ENCODE data around the gene PROCR.
A peak's percentile ranks its signal among the peaks of the same experiment; 100 is the strongest.
"Not testable (repeated sequence)": the region's sequence is repeated elsewhere in the genome, so short reads cannot be mapped to it uniquely, and the experiment has no call there.

The PROCR gene

GRCh38 chr20:35150846-35151579, 20.9 kb upstream of the PROCR start:
- Mint-ChIP-seq H3K4me1 (peaks cover 16% of the 10 kb centered on the region), H3K4me3 (no peak overlapping the region), H3K27me3 (no peaks in the 10 kb centered on the region), H3K9me3 (no peaks in the 10 kb centered on the region), H3K27ac (no peak overlapping the region)
- DNase-seq (no peak), ATAC-seq (no peak)

GRCh38 chr20:35151736-35152135, 20.1 kb upstream of the PROCR start:
- Mint-ChIP-seq H3K27me3 (no peaks in the 10 kb centered on the region), H3K9me3 (no peaks in the 10 kb centered on the region), H3K4me3 (no peak overlapping the region), H3K27ac (no peak overlapping the region), H3K4me1 (peaks cover 11% of the 10 kb centered on the region)
- no peak for ATAC-seq
- no peak for DNase-seq

- Mint-ChIP-seq H3K9me3 (no peaks in the 10 kb centered on the region), H3K4me3 (no peak overlapping the region), H3K27ac (peak overlapping the region in 1 of 2 donors; percentile 6), H3K4me1 (peaks cover 6% of the 10 kb centered on the region), H3K27me3 (no peaks in the 10 kb centered on the region)
- DNase-seq = no peak
- no peak for ATAC-seq
Measured at GRCh38 chr20:35155936-35156335, 15.9 kb upstream of the PROCR start.

DNA sequence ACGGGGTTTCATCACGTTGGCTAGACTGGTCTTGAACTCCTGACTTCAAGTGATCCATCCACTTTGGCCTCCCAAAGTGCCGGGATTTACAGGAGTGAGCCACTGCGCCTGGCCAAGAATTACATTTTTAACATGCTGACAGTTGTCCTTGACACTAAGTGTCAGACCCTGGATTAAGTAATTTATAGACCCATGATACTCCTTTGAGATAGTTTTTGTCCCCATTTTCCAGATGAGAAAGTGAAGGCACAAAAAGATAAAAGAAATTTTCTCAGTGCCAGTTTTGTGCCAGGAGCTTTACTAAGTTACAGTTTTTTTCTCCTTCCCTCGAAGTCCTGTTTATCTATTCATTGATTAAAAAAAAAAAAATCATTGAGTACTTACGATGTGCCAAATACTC, 14.9 kb upstream of the PROCR start:
- Mint-ChIP-seq H3K4me3 (no peak overlapping the region), H3K27ac (no peak overlapping the region), H3K27me3 (no peaks in the 10 kb centered on the region), H3K4me1 (peaks cover 17% of the 10 kb centered on the region), H3K9me3 (no peaks in the 10 kb centered on the region)
- ATAC-seq (no peak), DNase-seq (no peak)

DNA sequence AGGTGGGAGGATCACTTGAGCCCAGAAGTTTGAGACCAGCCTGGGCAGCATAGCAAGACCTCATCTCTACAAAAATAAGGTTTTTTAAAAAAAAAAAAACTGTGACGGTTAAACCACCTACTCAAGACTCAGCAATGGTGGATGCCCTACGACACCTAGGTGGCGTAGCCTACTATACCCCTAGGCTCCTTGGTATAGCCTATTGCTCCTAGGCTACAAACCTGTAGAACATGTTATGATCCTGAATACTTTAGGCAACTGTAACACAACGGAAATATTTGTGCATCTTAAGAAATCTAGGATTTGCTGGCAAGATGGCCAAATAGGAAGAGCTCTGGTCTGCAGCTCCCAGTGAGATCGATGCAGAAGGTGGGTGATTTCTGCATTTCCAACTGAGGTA, 11.5 kb upstream of the PROCR start:
- Mint-ChIP-seq H3K4me3 (peak overlapping the region in 1 of 2 donors; percentile 36), H3K4me1 (peaks cover 20% of the 10 kb centered on the region), H3K9me3 (peaks cover 7 to 21% of the 10 kb centered on the region in 2 donors), H3K27ac (peak overlapping the region in 1 of 2 donors; percentile 91)
- DNase-seq, ATAC-seq, H3K27me3 Mint-ChIP-seq: not testable (repeated sequence)

GRCh38 chr20:35164531-35164930, 7.3 kb upstream of the PROCR start:
- not testable (repeated sequence) for ATAC-seq, H3K27ac Mint-ChIP-seq, H3K4me3 Mint-ChIP-seq

GRCh38 chr20:35165221-35166185, 6.4 kb upstream of the PROCR start:
- Mint-ChIP-seq H3K4me3 (no peak overlapping the region), H3K27ac (no peak overlapping the region), H3K4me1 (peaks cover 23% of the 10 kb centered on the region), H3K9me3 (peaks cover 7 to 21% of the 10 kb centered on the region in 2 donors), H3K27me3 (no peaks in the 10 kb centered on the region)
- no peak for ATAC-seq
- DNase-seq = no peak

More at GRCh38 chr20:35164531-35164930, 7.3 kb upstream of the PROCR start:
- DNase-seq, H3K27me3 Mint-ChIP-seq: not testable (repeated sequence)
- H3K4me1 Mint-ChIP-seq = peaks cover 26% of the 10 kb centered on the region
- H3K9me3 Mint-ChIP-seq = peaks cover 7 to 21% of the 10 kb centered on the region in 2 donors

DNA sequence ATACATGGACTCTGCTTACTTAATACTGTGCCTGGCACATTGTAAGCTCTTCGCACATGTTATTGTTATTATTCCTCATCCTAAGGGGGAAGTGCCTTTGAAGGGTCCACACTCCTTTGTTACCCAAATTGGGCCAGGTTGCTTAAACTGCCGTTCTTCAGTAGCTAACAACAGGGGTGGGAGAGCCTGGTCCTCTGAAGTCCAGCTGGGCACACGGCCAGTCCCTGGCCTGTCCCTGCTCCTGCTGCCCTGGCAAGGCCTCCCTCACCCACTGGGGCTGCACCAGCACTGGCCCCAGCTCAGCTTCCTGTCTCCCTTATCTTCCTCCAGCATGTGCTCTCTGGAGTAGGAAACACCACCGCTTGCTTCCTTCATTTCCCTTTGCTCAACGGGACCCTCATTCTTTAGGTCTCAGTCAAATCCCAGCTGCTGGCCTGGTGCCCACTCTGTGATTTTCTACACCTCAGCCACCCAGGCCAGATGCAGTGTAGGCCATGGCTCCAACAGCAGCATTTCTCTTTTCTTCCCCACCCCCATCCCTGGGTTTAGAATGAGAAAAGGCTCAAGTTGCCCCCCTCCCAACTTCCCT, 5.5 kb upstream of the PROCR start:
- peaks cover 16% of the 10 kb centered on the region for H3K4me1 Mint-ChIP-seq

GRCh38 chr20:35167787-35168186, 4.1 kb upstream of the PROCR start:
- DNase-seq = no peak
- H3K27ac Mint-ChIP-seq = no peak overlapping the region
- H3K4me1 Mint-ChIP-seq = peaks cover 22% of the 10 kb centered on the region
- ATAC-seq = no peak
- no peaks in the 10 kb centered on the region for H3K27me3 Mint-ChIP-seq
- H3K9me3 Mint-ChIP-seq = peaks cover 4 to 17% of the 10 kb centered on the region in 2 donors
- no peak overlapping the region for H3K4me3 Mint-ChIP-seq

More for the DNA sequence above, 5.5 kb upstream of the PROCR start:
- ATAC-seq (no peak), DNase-seq (no peak)
- H3K9me3 Mint-ChIP-seq = peaks cover 7 to 21% of the 10 kb centered on the region in 2 donors
- peak overlapping the region in 1 of 2 donors; percentile 37 for H3K27ac Mint-ChIP-seq
- H3K27me3 Mint-ChIP-seq = no peaks in the 10 kb centered on the region
- H3K4me3 Mint-ChIP-seq = no peak overlapping the region

DNA sequence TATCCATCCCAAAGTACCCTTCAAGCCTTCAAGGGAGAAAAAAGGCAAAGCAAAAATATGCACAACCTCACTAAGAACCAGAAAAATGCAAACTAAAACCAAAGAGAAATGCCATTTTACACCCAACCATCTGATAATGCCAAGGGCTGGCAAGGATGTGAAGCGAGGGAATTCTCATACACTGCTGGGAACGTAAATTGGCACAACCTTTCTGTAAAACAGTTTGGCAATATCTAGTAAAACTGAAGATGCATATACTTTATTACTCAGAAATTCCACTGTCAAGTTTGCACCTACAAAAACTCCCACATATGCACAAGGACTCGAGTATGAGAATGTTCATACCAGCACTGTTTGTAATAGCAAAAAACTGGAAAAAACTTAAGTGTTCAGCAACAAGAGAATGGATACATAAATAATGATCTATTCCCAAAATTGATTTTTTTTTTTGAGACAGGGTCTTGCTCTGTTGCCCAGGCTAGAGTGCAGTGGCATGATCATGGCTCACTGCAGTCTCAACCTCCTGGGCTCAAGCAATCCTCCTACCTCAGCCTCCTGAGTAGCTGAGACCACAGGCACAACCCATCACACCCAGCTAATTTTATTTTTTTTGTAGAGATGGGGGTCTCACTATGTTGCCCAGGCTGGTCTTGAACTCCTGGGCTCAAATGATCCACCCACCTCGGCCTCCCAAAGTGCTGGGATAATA, 3.0 kb upstream of the PROCR start:
- H3K4me1 Mint-ChIP-seq = peaks cover 27% of the 10 kb centered on the region
- not testable (repeated sequence) for ATAC-seq, H3K27ac Mint-ChIP-seq, H3K27me3 Mint-ChIP-seq, H3K9me3 Mint-ChIP-seq, DNase-seq, H3K4me3 Mint-ChIP-seq

GRCh38 chr20:35171438-35171752, 477 bp upstream of the PROCR start:
- Mint-ChIP-seq H3K9me3 (no peaks in the 10 kb centered on the region), H3K27me3 (no peaks in the 10 kb centered on the region), H3K27ac (peak overlapping the region; percentile 92 to 93), H3K4me3 (peak overlapping the region; percentile 85 to 88), H3K4me1 (peaks cover 24% of the 10 kb centered on the region)
- DNase-seq (no peak), ATAC-seq (peak; percentile 53)

DNA sequence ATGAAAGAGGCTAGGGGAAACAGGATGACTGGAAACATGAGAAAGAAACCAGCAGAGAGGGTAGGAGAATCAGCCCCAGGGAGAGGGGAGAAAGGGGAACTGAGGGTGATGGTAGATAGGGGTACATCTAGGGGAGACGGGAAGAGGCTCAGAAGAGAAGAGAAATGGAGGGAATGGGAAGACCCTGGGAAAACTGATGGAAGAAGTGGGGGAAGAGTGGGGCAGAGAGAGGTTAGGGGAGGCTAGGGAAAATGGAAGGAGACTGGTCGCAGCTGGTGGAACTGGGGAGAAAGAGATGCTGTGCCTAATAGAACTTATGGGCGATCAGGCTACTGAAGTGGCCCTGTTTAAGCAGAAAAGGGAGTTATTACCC, 548 bp downstream of the PROCR start:
- H3K27ac Mint-ChIP-seq = peak overlapping the region; percentile 92 to 93
- DNase-seq = no peak
- H3K27me3 Mint-ChIP-seq = no peaks in the 10 kb centered on the region
- H3K9me3 Mint-ChIP-seq = no peaks in the 10 kb centered on the region
- H3K4me3 Mint-ChIP-seq = peak overlapping the region; percentile 85 to 88
- H3K4me1 Mint-ChIP-seq = peaks cover 21% of the 10 kb centered on the region
- ATAC-seq = no peak

DNA sequence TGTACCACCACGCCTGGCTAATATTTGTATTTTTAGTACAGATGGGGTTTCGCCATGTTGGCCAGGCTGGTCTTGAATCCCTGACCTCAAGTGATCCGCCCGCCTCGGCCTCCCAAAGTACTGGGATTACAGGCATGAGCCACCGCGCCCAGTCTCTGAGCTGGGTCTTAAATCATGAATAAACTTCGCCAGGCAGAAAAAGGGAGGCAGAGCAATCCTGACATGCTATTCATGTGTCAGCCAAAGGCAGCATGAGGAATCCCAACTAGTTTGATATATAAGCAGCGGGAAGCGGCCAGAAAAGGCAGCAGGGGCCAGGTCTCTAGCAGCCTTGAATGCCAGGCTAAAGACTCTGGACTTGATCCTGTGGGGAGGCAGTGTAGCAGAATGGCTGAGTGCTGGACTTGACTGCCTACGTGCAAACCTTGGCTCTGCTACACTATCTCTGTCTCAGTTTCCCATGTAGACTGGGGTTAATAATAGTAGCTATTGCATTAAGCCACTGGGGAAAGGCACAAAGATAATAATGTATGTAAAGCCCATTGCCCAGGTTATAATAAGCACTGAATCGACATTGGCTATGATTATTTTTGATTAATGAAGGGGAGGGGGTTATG, 1.8 kb downstream of the PROCR start:
- H3K27ac Mint-ChIP-seq = no peak overlapping the region
- DNase-seq (no peak), ATAC-seq (no peak)
- no peaks in the 10 kb centered on the region for H3K27me3 Mint-ChIP-seq
- H3K4me1 Mint-ChIP-seq = peaks cover 21% of the 10 kb centered on the region
- no peaks in the 10 kb centered on the region for H3K9me3 Mint-ChIP-seq
- H3K4me3 Mint-ChIP-seq = no peak overlapping the region

DNA sequence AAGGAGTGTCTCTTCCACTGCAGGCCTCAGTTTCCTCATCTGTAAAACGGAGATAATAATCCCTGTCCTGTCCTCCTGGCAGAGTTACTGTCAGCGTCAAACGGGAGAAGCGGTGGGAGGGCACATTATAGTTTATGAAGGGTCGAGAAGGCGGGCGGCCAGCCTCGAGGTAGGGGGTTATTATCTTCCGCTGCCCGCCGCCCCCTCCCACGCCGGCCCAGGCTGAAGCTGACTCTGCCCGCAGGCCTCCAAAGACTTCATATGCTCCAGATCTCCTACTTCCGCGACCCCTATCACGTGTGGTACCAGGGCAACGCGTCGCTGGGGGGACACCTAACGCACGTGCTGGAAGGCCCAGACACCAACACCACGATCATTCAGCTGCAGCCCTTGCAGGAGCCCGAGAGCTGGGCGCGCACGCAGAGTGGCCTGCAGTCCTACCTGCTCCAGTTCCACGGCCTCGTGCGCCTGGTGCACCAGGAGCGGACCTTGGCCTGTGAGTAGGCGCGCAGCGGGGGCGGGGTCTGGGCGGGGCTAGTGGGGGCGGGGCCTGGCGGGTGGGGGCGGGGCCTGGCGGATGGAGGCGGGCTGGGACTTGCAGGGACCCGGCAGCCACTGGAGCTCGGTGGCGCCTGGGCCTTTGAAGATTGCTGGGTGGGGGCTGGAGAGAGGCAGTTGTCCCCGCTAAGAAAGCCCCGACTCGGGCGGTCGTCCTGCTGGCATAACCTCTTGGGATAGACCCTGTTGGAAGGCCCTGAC, 2.8 kb downstream of the PROCR start:
- ATAC-seq (no peak), DNase-seq (no peak)
- peaks cover 21% of the 10 kb centered on the region for H3K4me1 Mint-ChIP-seq
- no peak overlapping the region for H3K27ac Mint-ChIP-seq
- H3K27me3 Mint-ChIP-seq = no peaks in the 10 kb centered on the region
- no peak overlapping the region for H3K4me3 Mint-ChIP-seq
- no peaks in the 10 kb centered on the region for H3K9me3 Mint-ChIP-seq
